ENCODE measurements around the gene ERICH4.
"Not testable (repeated sequence)": the region's sequence is repeated elsewhere in the genome, so short reads cannot be mapped to it uniquely, and the experiment has no call there.

The ERICH4 gene, protein sequence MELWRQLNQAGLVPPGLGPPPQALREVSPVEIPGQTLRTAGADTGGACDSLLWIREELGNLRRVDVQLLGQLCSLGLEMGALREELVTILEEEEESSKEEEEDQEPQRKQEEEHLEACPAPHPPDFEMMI

GRCh38 chr19:41442473-41443355, at the start of gene ERICH4:
TSS of gene ERICH4 (plus strand) at chr19:41443156. CDS start at chr19:41443170, 14 bp downstream.
- DNase-seq (ENCODE audit: low read depth in 2 of 2): no peak

GRCh38 chr19:41395355-41395754, 47.6 kb upstream of the ERICH4 start:
- no peak for DNase-seq (ENCODE audit: low read depth in 2 of 2)

DNA sequence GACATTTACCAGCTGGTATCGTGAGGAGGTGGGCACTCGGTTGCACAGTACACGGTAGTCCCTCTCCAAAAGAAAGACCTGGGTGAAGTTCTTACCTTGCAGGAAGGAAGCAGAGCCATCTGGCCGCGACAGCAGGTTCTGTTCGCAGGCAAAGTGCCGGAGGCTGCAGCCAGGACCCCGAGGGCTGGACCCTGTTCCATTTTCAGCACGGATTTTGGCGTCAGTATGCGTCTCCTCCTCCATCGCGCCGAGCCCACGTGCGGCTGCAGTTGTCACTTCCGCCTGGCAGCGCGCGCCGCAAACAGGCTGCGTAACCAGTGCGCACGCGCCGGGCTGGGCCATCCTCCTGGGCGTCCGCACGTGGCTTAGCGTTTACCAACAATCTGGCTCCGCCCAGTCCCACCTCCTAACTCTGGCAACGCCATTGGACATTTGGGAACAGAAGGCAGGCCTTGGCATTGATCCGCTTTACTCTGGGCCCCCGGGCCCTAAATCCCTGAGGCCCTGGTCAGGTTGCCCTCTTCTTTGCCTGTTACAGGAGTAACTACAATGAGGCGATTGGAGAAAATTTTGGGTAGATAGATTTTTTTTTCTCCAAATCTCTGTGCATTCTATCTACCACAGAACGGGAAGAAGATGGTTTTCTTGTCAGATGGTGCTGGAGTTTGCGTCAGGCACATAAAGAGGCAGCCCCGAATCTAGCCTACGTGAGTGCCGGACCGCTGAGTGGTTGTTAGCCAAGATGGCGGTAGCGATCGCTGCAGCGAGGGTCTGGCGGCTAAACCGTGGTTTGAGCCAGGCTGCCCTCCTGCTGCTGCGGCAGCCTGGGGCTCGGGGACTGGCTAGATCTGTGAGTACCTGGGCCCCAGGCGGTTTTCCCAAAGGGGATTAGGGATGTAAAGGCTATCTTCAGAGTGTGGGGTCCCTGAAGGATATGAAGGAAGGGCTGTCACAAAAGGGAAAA, 45.6 kb upstream of the ERICH4 start, which contains the start of the genes BCKDHA and EXOSC5:
TSS of gene BCKDHA (plus strand) at position 733 of the 964 bp plus-strand sequence. CDS start at position 743, 10 bp downstream.
TSS of gene EXOSC5 (minus strand) at position 274 of the 964 bp plus-strand sequence. CDS start at position 243, 31 bp downstream.
- DNase-seq (ENCODE audit: low read depth in 2 of 2): peak; percentile 95 to 98

- DNase-seq (ENCODE audit: low read depth in 2 of 2): no peak
Measured at GRCh38 chr19:41398050-41398418, 44.9 kb upstream of the ERICH4 start.

DNA sequence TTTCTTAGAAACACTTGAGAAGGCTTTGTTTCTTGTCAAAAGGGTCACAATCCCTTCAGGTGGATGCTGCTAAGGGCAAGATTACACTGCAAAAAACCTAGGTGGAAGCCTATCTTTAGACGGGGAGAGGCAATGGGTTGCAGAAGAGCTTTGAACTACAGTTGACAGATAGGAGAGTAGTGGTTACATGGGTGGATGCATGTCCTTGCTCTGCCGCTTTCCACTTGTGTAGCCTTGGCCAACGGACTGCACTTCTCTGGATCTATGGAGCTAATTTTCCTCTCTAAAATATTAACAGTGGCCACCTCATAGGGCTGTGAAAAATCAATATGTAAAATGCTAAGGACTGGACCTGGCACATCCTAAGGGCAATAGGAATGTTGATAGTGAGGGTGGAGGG, 44.4 kb upstream of the ERICH4 start:
- DNase-seq (ENCODE audit: low read depth in 2 of 2): no peak

GRCh38 chr19:41399091-41399490, 43.9 kb upstream of the ERICH4 start:
- no peak for DNase-seq (ENCODE audit: low read depth in 2 of 2)

GRCh38 chr19:41399525-41399924, 43.4 kb upstream of the ERICH4 start:
- no peak for DNase-seq (ENCODE audit: low read depth in 2 of 2)

DNA sequence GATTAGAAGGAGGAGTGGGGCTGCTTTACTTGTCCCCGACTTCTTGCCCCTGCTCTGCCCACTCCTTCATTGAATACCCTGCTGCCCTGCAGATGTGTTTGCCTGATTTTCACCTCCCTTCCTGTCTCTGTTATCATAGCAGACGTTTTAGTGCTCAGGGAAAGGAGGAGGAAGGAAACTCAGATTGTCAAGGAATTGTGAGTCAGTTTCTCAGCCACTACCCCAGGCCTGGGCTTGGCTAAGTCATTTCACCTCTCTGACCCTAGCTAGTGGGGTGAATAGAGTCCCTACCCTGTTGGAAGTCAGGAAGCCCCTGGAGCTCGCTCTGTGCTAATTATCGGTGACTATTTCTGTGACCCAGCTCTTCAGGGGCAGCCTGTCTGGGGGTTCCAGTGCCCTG, 41.5 kb upstream of the ERICH4 start:
- DNase-seq (ENCODE audit: low read depth in 2 of 2): no peak

DNA sequence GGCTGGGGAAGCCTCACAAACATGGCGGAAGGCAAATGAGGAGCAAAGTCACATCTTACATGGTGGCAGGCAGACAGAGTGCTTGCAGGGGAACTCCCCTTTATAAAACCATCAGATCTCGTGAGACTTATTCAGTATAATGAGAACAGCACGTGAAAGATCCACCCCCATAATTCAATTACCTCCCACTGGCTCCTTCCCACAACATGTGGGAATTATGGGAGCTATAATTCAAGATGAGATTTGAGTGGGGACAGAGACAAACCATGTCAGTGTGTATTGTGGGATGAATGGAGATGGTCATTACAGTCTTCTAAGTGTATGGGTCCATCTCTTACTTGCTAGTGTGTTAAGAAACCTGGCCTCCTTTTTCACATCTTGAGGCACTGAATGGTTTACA, 40.9 kb upstream of the ERICH4 start:
- no peak for DNase-seq (ENCODE audit: low read depth in 2 of 2)

DNA sequence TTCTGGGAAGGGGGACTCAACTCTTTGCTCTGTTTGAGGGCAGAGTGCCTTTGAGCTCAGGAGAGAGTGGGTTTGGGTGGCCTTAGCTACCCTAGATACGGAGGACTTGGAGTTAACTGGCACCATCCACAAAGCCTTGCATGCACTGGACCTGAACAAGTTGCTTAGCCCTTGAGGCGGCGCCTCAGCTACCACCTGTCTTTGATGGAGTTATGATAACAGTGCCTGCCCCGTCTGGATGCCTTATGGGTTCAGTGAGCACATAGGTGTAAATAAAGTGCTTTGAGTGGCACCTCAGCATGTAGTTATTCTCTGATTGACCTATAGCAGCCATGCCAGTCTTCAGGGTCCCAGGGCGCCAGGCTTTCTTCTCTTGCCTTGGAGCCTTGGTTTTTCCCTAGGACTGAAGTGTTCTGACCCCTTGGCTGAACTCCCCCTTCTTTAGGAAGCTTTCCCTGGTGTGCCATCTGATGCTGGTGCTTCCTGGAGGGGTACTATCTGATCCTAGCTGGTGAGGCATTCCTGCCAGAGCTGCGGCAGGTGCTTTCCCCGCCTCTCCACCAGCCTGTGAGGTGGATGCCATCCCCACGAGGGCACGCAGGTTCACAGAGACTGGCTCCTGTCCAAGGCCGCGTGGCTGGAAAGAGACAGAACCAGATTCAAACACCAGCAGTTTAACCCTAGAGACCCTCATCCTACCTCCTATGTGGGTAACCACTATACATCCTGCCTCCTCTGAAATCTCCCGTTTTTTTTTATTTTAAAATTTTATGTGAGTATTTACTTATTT, 39.6 kb upstream of the ERICH4 start:
- no peak for DNase-seq (ENCODE audit: low read depth in 2 of 2)

DNA sequence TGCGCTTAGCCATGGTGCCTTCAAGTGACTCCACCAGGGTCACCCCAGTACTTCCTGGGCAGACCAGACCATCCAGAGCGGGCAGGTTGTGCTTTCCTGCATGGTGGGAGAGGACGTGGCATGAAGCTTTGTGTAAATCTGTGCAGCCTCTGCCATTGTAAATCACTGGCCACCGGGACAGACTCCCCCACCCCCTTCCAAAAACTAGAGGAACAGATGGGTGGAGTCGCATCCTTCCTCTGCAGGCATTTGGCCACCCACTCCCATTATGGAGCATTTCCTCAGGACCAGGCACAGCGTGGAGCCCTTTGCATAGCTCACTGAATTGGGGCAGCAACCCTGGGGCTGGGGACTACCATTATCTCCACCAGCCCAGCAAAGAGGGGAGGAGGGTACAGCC, 37.2 kb upstream of the ERICH4 start:
- no peak for DNase-seq (ENCODE audit: low read depth in 2 of 2)

- no peak for DNase-seq (ENCODE audit: low read depth in 2 of 2)
Measured at GRCh38 chr19:41407271-41407670, 35.7 kb upstream of the ERICH4 start.

GRCh38 chr19:41408256-41408655, 34.7 kb upstream of the ERICH4 start:
- DNase-seq (ENCODE audit: low read depth in 2 of 2): no peak

GRCh38 chr19:41408846-41409245, 34.1 kb upstream of the ERICH4 start:
- not testable (repeated sequence) for DNase-seq (ENCODE audit: low read depth in 2 of 2)

DNA sequence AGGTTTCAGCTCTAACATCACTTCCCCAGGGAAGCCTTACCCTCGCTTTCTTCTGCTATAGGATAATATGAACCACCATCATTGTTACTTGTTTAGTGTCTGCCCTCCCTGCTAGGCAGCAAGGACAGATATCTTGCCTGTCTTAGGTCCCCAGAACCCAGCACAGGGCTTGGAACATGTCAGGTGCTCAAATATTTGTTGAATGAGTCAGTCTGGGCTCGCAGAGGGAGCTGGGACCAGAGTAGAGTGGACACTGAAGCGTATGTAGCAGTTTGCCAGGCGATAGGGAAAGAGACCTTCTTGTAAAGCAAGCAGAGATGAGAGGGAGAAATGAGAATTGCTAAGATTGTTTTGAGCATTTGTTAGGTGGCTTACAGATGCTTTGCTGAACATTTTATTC, 33.7 kb upstream of the ERICH4 start:
- no peak for DNase-seq (ENCODE audit: low read depth in 2 of 2)

- DNase-seq (ENCODE audit: low read depth in 2 of 2): no peak
Measured at GRCh38 chr19:41410336-41411054, 32.5 kb upstream of the ERICH4 start.

GRCh38 chr19:41411100-41411967, 31.6 kb upstream of the ERICH4 start:
- DNase-seq (ENCODE audit: low read depth in 2 of 2): no peak

- no peak for DNase-seq (ENCODE audit: low read depth in 2 of 2)
Measured at GRCh38 chr19:41411968-41412265, 31.0 kb upstream of the ERICH4 start.

DNA sequence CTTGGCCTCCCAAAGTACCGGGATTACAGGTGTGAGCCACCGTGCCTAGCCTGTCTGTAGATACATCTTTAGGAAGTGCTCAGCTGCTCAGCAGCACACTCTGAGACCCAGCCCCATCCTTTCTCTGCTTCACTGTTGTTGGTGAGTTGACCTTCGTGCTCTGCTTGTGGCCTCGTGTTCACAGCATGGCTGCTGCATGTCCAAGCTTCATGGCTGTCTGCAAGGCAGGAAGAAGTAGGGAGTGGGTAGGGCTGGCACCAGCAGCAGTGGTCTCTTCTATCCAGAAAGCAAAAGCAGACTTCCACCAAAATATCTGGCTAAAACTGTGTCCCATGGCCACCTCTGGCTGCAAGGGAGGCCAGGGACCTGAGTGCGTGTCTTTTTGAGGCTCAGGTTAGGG, 30.0 kb upstream of the ERICH4 start:
- no peak for DNase-seq (ENCODE audit: low read depth in 2 of 2)

- no peak for DNase-seq (ENCODE audit: low read depth in 2 of 2)
Measured at GRCh38 chr19:41413947-41414346, 29.0 kb upstream of the ERICH4 start.

Measured in stimulated activated CD8-positive, alpha-beta memory T cell treated with anti-CD3 and anti-CD28 coated beads, Interleukin-2, amount 100 ng/mL, for 1 hour (primary cell).